Activated naive CD8-positive, alpha-beta T cell (primary cell): ENCODE measurements around the gene DMD.

ENCODE experiments used
- H3K27ac Mint-ChIP-seq: one replicate; pipeline ENCODE4 v1.8.0; 2021; ENCODE audit warnings: mixed read lengths
- H3K27me3 Mint-ChIP-seq: one replicate; pipeline ENCODE4 v1.8.0; 2021; ENCODE audit warnings: mixed read lengths
- H3K36me3 Mint-ChIP-seq: one replicate; pipeline ENCODE4 v1.8.0; 2021; ENCODE audit warnings: mixed read lengths
- H3K4me1 Mint-ChIP-seq: one replicate; pipeline ENCODE4 v1.8.0; 2021; ENCODE audit warnings: low read depth, mixed read lengths
- H3K4me3 Mint-ChIP-seq: one replicate; pipeline ENCODE4 v1.8.0; 2021; ENCODE audit warnings: mild to moderate bottlenecking, mixed read lengths
- H3K9me3 Mint-ChIP-seq: one replicate; pipeline ENCODE4 v1.8.0; 2021; ENCODE audit warnings: low read depth, mixed read lengths

Gene DMD

GRCh38 chrX:31212856-31213748 is 1998.2 kb downstream of the DMD start:
- no peak overlapping the region for H3K4me3 Mint-ChIP-seq
- H3K4me1 Mint-ChIP-seq = no peaks in the 10 kb centered on the region
- no peaks in the 10 kb centered on the region for H3K9me3 Mint-ChIP-seq
- no peaks in the 10 kb centered on the region for H3K36me3 Mint-ChIP-seq
- no peaks in the 10 kb centered on the region for H3K27me3 Mint-ChIP-seq
- no peak overlapping the region for H3K27ac Mint-ChIP-seq

- Mint-ChIP-seq H3K27me3 (peaks cover 2% of the 10 kb centered on the region), H3K4me3 (no peak overlapping the region), H3K9me3 (no peaks in the 10 kb centered on the region), H3K36me3 (no peaks in the 10 kb centered on the region), H3K4me1 (no peaks in the 10 kb centered on the region), H3K27ac (no peak overlapping the region)
Measured at GRCh38 chrX:31209005-31209628, 2002.2 kb downstream of the DMD start.

GRCh38 chrX:31201503-31201902 is 2009.8 kb downstream of the DMD start:
- Mint-ChIP-seq H3K4me3 (no peak overlapping the region), H3K4me1 (no peaks in the 10 kb centered on the region), H3K27me3 (peaks cover 2% of the 10 kb centered on the region), H3K27ac (no peak overlapping the region), H3K36me3 (no peaks in the 10 kb centered on the region), H3K9me3 (no peaks in the 10 kb centered on the region)

GRCh38 chrX:31200430-31200829 is 2010.9 kb downstream of the DMD start:
- H3K4me1 Mint-ChIP-seq = no peaks in the 10 kb centered on the region
- no peaks in the 10 kb centered on the region for H3K27me3 Mint-ChIP-seq
- no peak overlapping the region for H3K27ac Mint-ChIP-seq
- no peak overlapping the region for H3K4me3 Mint-ChIP-seq
- H3K9me3 Mint-ChIP-seq = no peaks in the 10 kb centered on the region
- H3K36me3 Mint-ChIP-seq = no peaks in the 10 kb centered on the region

GRCh38 chrX:31199840-31200114 is 2011.6 kb downstream of the DMD start:
- no peaks in the 10 kb centered on the region for H3K36me3 Mint-ChIP-seq
- H3K27me3 Mint-ChIP-seq = no peaks in the 10 kb centered on the region
- H3K9me3 Mint-ChIP-seq = no peaks in the 10 kb centered on the region
- no peak overlapping the region for H3K27ac Mint-ChIP-seq
- H3K4me1 Mint-ChIP-seq = no peaks in the 10 kb centered on the region
- no peak overlapping the region for H3K4me3 Mint-ChIP-seq

GRCh38 chrX:31199056-31199839 is 2012.1 kb downstream of the DMD start:
- no peaks in the 10 kb centered on the region for H3K9me3 Mint-ChIP-seq
- H3K27ac Mint-ChIP-seq = no peak overlapping the region
- H3K4me3 Mint-ChIP-seq = no peak overlapping the region
- H3K36me3 Mint-ChIP-seq = no peaks in the 10 kb centered on the region
- H3K27me3 Mint-ChIP-seq = no peaks in the 10 kb centered on the region
- H3K4me1 Mint-ChIP-seq = no peaks in the 10 kb centered on the region

GRCh38 chrX:31190221-31190975 is 2021.0 kb downstream of the DMD start:
- Mint-ChIP-seq H3K36me3 (no peaks in the 10 kb centered on the region), H3K27me3 (no peaks in the 10 kb centered on the region), H3K27ac (no peak overlapping the region)

GRCh38 chrX:31186693-31187338 is 2024.5 kb downstream of the DMD start:
- H3K4me3 Mint-ChIP-seq = no peak overlapping the region
- no peaks in the 10 kb centered on the region for H3K9me3 Mint-ChIP-seq
- H3K36me3 Mint-ChIP-seq = no peaks in the 10 kb centered on the region
- H3K4me1 Mint-ChIP-seq = no peaks in the 10 kb centered on the region
- no peak overlapping the region for H3K27ac Mint-ChIP-seq
- no peaks in the 10 kb centered on the region for H3K27me3 Mint-ChIP-seq

More at GRCh38 chrX:31190221-31190975, 2021.0 kb downstream of the DMD start:
- Mint-ChIP-seq H3K4me3 (no peak overlapping the region), H3K4me1 (no peaks in the 10 kb centered on the region), H3K9me3 (no peaks in the 10 kb centered on the region)

GRCh38 chrX:31185884-31186283 is 2025.5 kb downstream of the DMD start:
- H3K4me1 Mint-ChIP-seq = no peaks in the 10 kb centered on the region
- no peaks in the 10 kb centered on the region for H3K9me3 Mint-ChIP-seq
- H3K27me3 Mint-ChIP-seq = no peaks in the 10 kb centered on the region
- no peak overlapping the region for H3K27ac Mint-ChIP-seq
- H3K4me3 Mint-ChIP-seq = no peak overlapping the region
- H3K36me3 Mint-ChIP-seq = no peaks in the 10 kb centered on the region

GRCh38 chrX:31181377-31182000 is 2029.9 kb downstream of the DMD start:
- Mint-ChIP-seq H3K4me1 (no peaks in the 10 kb centered on the region), H3K4me3 (no peak overlapping the region), H3K9me3 (no peaks in the 10 kb centered on the region), H3K27me3 (no peaks in the 10 kb centered on the region), H3K36me3 (no peaks in the 10 kb centered on the region), H3K27ac (no peak overlapping the region)

- Mint-ChIP-seq H3K27me3 (no peaks in the 10 kb centered on the region), H3K9me3 (no peaks in the 10 kb centered on the region), H3K27ac (no peak overlapping the region), H3K36me3 (no peaks in the 10 kb centered on the region), H3K4me1 (no peaks in the 10 kb centered on the region), H3K4me3 (no peak overlapping the region)
Measured at GRCh38 chrX:31179203-31179602, 2032.1 kb downstream of the DMD start.

- no peak overlapping the region for H3K4me3 Mint-ChIP-seq
- no peaks in the 10 kb centered on the region for H3K27me3 Mint-ChIP-seq
- no peaks in the 10 kb centered on the region for H3K36me3 Mint-ChIP-seq
- no peaks in the 10 kb centered on the region for H3K4me1 Mint-ChIP-seq
- H3K9me3 Mint-ChIP-seq = no peaks in the 10 kb centered on the region
- H3K27ac Mint-ChIP-seq = no peak overlapping the region
Measured at GRCh38 chrX:31178769-31179125, 2032.6 kb downstream of the DMD start.

- H3K36me3 Mint-ChIP-seq = no peaks in the 10 kb centered on the region
- no peaks in the 10 kb centered on the region for H3K27me3 Mint-ChIP-seq
- no peak overlapping the region for H3K4me3 Mint-ChIP-seq
- H3K4me1 Mint-ChIP-seq = no peaks in the 10 kb centered on the region
- no peaks in the 10 kb centered on the region for H3K9me3 Mint-ChIP-seq
- H3K27ac Mint-ChIP-seq = no peak overlapping the region
Measured at GRCh38 chrX:31178064-31178768, 2033.1 kb downstream of the DMD start.

- Mint-ChIP-seq H3K27me3 (no peaks in the 10 kb centered on the region), H3K36me3 (no peaks in the 10 kb centered on the region), H3K4me3 (no peak overlapping the region), H3K9me3 (no peaks in the 10 kb centered on the region), H3K4me1 (no peaks in the 10 kb centered on the region), H3K27ac (no peak overlapping the region)
Measured at GRCh38 chrX:31170792-31171191, 2040.6 kb downstream of the DMD start.
